Stimulated activated CD8-positive, alpha-beta memory T cell treated with anti-CD3 and anti-CD28 coated beads, Interleukin-12 subunit alpha, Interleukin-12 subunit beta, amount 100 ng/mL, for 4 hours (primary cell): ENCODE results near the gene LILRB5.
"Not testable (repeated sequence)": the region's sequence is repeated elsewhere in the genome, so short reads cannot be mapped to it uniquely, and the experiment has no call there.

Experiments used
- DNase-seq: peaks from one replicate; pipeline ENCODE4 v3.0.0-alpha.2; 2020; ENCODE audit warnings: low read depth

The LILRB5 gene

GRCh38 chr19:54275951-54276350 is 18.9 kb upstream of the LILRB5 start:
- DNase-seq, result no peak

GRCh38 chr19:54274516-54274915 is 17.4 kb upstream of the LILRB5 start:
- DNase-seq, result not testable (repeated sequence)

- DNase-seq, result no peak
Measured at GRCh38 chr19:54273821-54274220, 16.7 kb upstream of the LILRB5 start.

- DNase-seq, result not testable (repeated sequence)
Measured at GRCh38 chr19:54272181-54272580, 15.1 kb upstream of the LILRB5 start.

GRCh38 chr19:54271587-54271986 is 14.5 kb upstream of the LILRB5 start:
- not testable (repeated sequence) for DNase-seq

- no peak for DNase-seq
Measured at GRCh38 chr19:54271106-54271505, 14.0 kb upstream of the LILRB5 start.

- DNase-seq, result no peak
Measured at GRCh38 chr19:54268936-54269335, 11.9 kb upstream of the LILRB5 start.

GRCh38 chr19:54266133-54266532 is 9.1 kb upstream of the LILRB5 start:
- DNase-seq, result peak; percentile 28

- DNase-seq, result no peak
Measured at GRCh38 chr19:54262470-54262869, 5.4 kb upstream of the LILRB5 start.

- DNase-seq, result no peak
Measured at GRCh38 chr19:54262066-54262465, 5.0 kb upstream of the LILRB5 start.

GRCh38 chr19:54256250-54257115 is 590 bp downstream of the LILRB5 start:
- DNase-seq, result no peak

- DNase-seq, result no peak
Measured at GRCh38 chr19:54255105-54255775, 1.8 kb downstream of the LILRB5 start.

- no peak for DNase-seq
Measured at GRCh38 chr19:54254195-54254906, 2.7 kb downstream of the LILRB5 start.

- DNase-seq, result no peak
Measured at GRCh38 chr19:54253331-54254194, 3.5 kb downstream of the LILRB5 start.

GRCh38 chr19:54252845-54253244 is 4.2 kb downstream of the LILRB5 start:
- DNase-seq, result no peak

GRCh38 chr19:54252243-54252642 is 4.8 kb downstream of the LILRB5 start:
- DNase-seq, result no peak

GRCh38 chr19:54248016-54248601 is 9.0 kb downstream of the LILRB5 start:
- DNase-seq, result no peak

- DNase-seq, result no peak
Measured at GRCh38 chr19:54247106-54247930, 9.8 kb downstream of the LILRB5 start.

GRCh38 chr19:54245936-54246335 is 11.1 kb downstream of the LILRB5 start:
- no peak for DNase-seq

- DNase-seq, result not testable (repeated sequence)
Measured at GRCh38 chr19:54243809-54244208, 13.3 kb downstream of the LILRB5 start.
